Ishikawa (cell line): Measurements from ENCODE around the gene KPTN.

Experiments
- CEBPB ChIP-seq: IDR thresholded peaks from 2 replicates; pipeline ENCODE4 v1.6.1; 2012
- CREB1 ChIP-seq: IDR thresholded peaks from 2 replicates; pipeline ENCODE4 v1.6.1; 2012; ENCODE audit warnings: low read depth
- EGR1 ChIP-seq: IDR thresholded peaks from 2 replicates; pipeline ENCODE4 v1.6.1; 2012
- EP300 ChIP-seq: IDR thresholded peaks from 2 replicates; pipeline ENCODE4 v1.6.1; 2012; ENCODE audit warnings: borderline replicate concordance
- FOXM1 ChIP-seq: IDR thresholded peaks from 2 replicates; pipeline ENCODE4 v1.6.1; 2012; ENCODE audit warnings: low read depth, borderline replicate concordance
- MAX ChIP-seq: IDR thresholded peaks from 2 replicates; pipeline ENCODE4 v1.6.1; 2012
- NFIC ChIP-seq: IDR thresholded peaks from 2 replicates; pipeline ENCODE4 v1.6.1; 2012
- RAD21 ChIP-seq: IDR thresholded peaks from 2 replicates; pipeline ENCODE4 v1.6.1; 2012; ENCODE audit warnings: low read depth
- REST ChIP-seq: IDR thresholded peaks from 2 replicates; pipeline ENCODE4 v1.6.1; 2012; ENCODE audit warnings: low read depth, mild to moderate bottlenecking
- TAF1 ChIP-seq: IDR thresholded peaks from 2 replicates; pipeline ENCODE4 v1.6.1; 2012; ENCODE audit warnings: low read depth, mild to moderate bottlenecking
- TCF12 ChIP-seq: IDR thresholded peaks from 2 replicates; pipeline ENCODE4 v1.6.1; 2012; ENCODE audit warnings: low read depth
- USF1 ChIP-seq: IDR thresholded peaks from 2 replicates; pipeline ENCODE4 v1.6.1; 2012
- YY1 ChIP-seq: IDR thresholded peaks from 2 replicates; pipeline ENCODE4 v1.6.1; 2012; ENCODE audit warnings: low read depth
- ZBTB7A ChIP-seq: IDR thresholded peaks from 2 replicates; pipeline ENCODE4 v1.6.1; 2012; ENCODE audit warnings: low read depth

The KPTN gene

GRCh38 chr19:47429140-47429793 lies 54.8 kb downstream of the KPTN start:
- TF ChIP-seq EP300 (no peak), TCF12 (no peak), REST (no peak), CEBPB (no peak), FOXM1 (no peak), USF1 (no peak), NFIC (no peak), ZBTB7A (no peak), RAD21 (no peak), YY1 (no peak), EGR1 (no peak), CREB1 (no peak)

GRCh38 chr19:47428177-47428894 lies 55.7 kb downstream of the KPTN start:
- no peak for TF ChIP-seq NFIC
- TF ChIP-seq FOXM1, result no peak
- no peak for TF ChIP-seq YY1
- no peak for TF ChIP-seq RAD21
- TF ChIP-seq MAX, result peak; percentile 30; the same call in 1 of the 2 replicates

GRCh38 chr19:47427241-47428176 lies 56.5 kb downstream of the KPTN start:
- TF ChIP-seq RAD21 (peak; percentile 91), TAF1 (no peak), EGR1 (0 out of 2 replicates have a peak, but pooled peaks have one; percentile 8), CREB1 (no peak), YY1 (no peak)
